MCF 10A (cell line): Measurements from ENCODE around the gene HDLBP. TPM values are rescaled to one million over a fixed set of nuclear protein-coding genes. Genes with fewer than 3 reads are reported as not detected.

ENCODE experiments used
- BruUV-seq: library from RNA; stranded (reverse); fragments of 400-500 nt; replicated peaks from 2 replicates; lab custom pipeline; 2021; lab: Mats Ljungman, UMichigan
- CTCF ChIA-PET: fragments of 300-600 bp; sonication (Branson Sonifier 250); formaldehyde crosslinking; extraction: SDS; loops from one replicate; lab custom pipeline; 2021; ENCODE audit warnings: antibody characterized with exemption, inconsistent platforms; lab: Yijun Ruan, JAX
- POLR2A ChIA-PET: fragments of 300-600, 350-650 bp; sonication (Branson Sonifier 250); formaldehyde crosslinking; extraction: SDS; loops from one replicate; lab custom pipeline; 2020; ENCODE audit warnings: antibody characterized with exemption, inconsistent platforms; lab: Yijun Ruan, JAX
- DNase-seq: peaks from one replicate; pipeline ENCODE4 v3.0.0-alpha.2; 2018; ENCODE audit not compliant: unreplicated experiment
- H3K27ac Mint-ChIP-seq: one replicate; pipeline ENCODE4 v1.8.0; 2022; ENCODE audit warnings: mild to moderate bottlenecking, low read depth, mixed read lengths; ENCODE audit not compliant: unreplicated experiment
- H3K27me3 Mint-ChIP-seq: one replicate; pipeline ENCODE4 v1.8.0; 2022; ENCODE audit warnings: mixed read lengths; ENCODE audit not compliant: insufficient read depth, unreplicated experiment
- H3K36me3 Mint-ChIP-seq: one replicate; pipeline ENCODE4 v1.8.0; 2022; ENCODE audit warnings: mild to moderate bottlenecking, moderate library complexity, mixed read lengths; ENCODE audit not compliant: insufficient read depth, unreplicated experiment
- H3K4me1 Mint-ChIP-seq: one replicate; pipeline ENCODE4 v1.8.0; 2022; ENCODE audit warnings: mixed read lengths; ENCODE audit not compliant: insufficient read depth, unreplicated experiment
- H3K4me3 Mint-ChIP-seq: one replicate; pipeline ENCODE4 v1.8.0; 2022; ENCODE audit warnings: mild to moderate bottlenecking, moderate library complexity, mixed read lengths; ENCODE audit not compliant: unreplicated experiment
- H3K9me3 Mint-ChIP-seq: one replicate; pipeline ENCODE4 v1.8.0; 2022; ENCODE audit warnings: mixed read lengths; ENCODE audit not compliant: unreplicated experiment
- CTCF ChIP-seq: fragments of 200-600 bp; IDR thresholded peaks from one replicate; pipeline ENCODE4 v1.8.0; 2022; ENCODE audit warnings: antibody characterized with exemption, mild to moderate bottlenecking; ENCODE audit not compliant: unreplicated experiment
- intact Hi-C: fragments of 100-400 bp; cut with micrococcal nuclease; formaldehyde crosslinking; loops from 2 replicates; pipeline ENCODE4 v1.14.1; 2022
- total RNA-seq: library from RNA; stranded (reverse); gene quantifications from 2 replicates; pipeline ENCODE4 v1.2.3, GENCODE V29; 2022

The HDLBP gene
- total RNA-seq, 1 experiment from 2014 or later: 670 TPM

- no peak for DNase-seq
- Mint-ChIP-seq H3K36me3 (peaks cover 11% of the 10 kb centered on the region), H3K9me3 (no peaks in the 10 kb centered on the region), H3K4me1 (peaks cover 28% of the 10 kb centered on the region), H3K27me3 (no peaks in the 10 kb centered on the region), H3K27ac (no peak overlapping the region), H3K4me3 (no peak overlapping the region)
- POLR2A ChIA-PET: no interaction called here
- TF ChIP-seq CTCF: no peak
- intact Hi-C loops: no loop called here
- BruUV-seq: no TSS peak
- CTCF ChIA-PET: no interaction called here
Measured at GRCh38 chr2:241285596-241285995, 29.9 kb downstream of the HDLBP start.

- Mint-ChIP-seq H3K27me3 (no peaks in the 10 kb centered on the region), H3K4me3 (no peak overlapping the region), H3K9me3 (no peaks in the 10 kb centered on the region), H3K4me1 (peaks cover 8% of the 10 kb centered on the region), H3K36me3 (peaks cover 21% of the 10 kb centered on the region), H3K27ac (no peak overlapping the region)
- no TSS peak for BruUV-seq
- no peak for DNase-seq
- POLR2A ChIA-PET: interaction anchor here (1.1 to 1.7 kb wide), 2 partner anchors 10 to 36 kb away, joined by 3 read pairs; no protein-coding TSS in a partner anchor
- CTCF ChIA-PET: interaction anchor here (0.5 to 0.9 kb wide), 2 partner anchors 85 to 717 kb away, joined by 3 read pairs; no protein-coding TSS in a partner anchor
- intact Hi-C loops: no loop called here
- no peak for TF ChIP-seq CTCF
Measured at GRCh38 chr2:241282555-241282954, 32.9 kb downstream of the HDLBP start.

- no peak for TF ChIP-seq CTCF
- ChIA-PET POLR2A (interaction anchor here (0.6 to 1.0 kb wide), 2 partner anchors 8 to 148 kb away, joined by 3 to 5 read pairs; no protein-coding TSS in a partner anchor), CTCF (interaction anchor here (1.1 to 1.4 kb wide), 4 partner anchors 11 to 22 kb away, joined by 3 to 5 read pairs (median 3); no protein-coding TSS in a partner anchor)
- intact Hi-C loops: no loop called here
- peaks cover 6% of the 10 kb centered on the region for H3K4me1 Mint-ChIP-seq
- H3K36me3 Mint-ChIP-seq: peaks cover 26% of the 10 kb centered on the region
- no peak overlapping the region for H3K27ac Mint-ChIP-seq
- DNase-seq: no peak
- H3K27me3 Mint-ChIP-seq: no peaks in the 10 kb centered on the region
- BruUV-seq: no TSS peak
- peaks cover 10% of the 10 kb centered on the region for H3K9me3 Mint-ChIP-seq
- no peak overlapping the region for H3K4me3 Mint-ChIP-seq
Measured at GRCh38 chr2:241280291-241280690, 35.2 kb downstream of the HDLBP start.

- Mint-ChIP-seq H3K4me3 (no peak overlapping the region), H3K4me1 (peaks cover 6% of the 10 kb centered on the region), H3K36me3 (peaks cover 30% of the 10 kb centered on the region), H3K9me3 (peaks cover 14% of the 10 kb centered on the region), H3K27ac (no peak overlapping the region), H3K27me3 (no peaks in the 10 kb centered on the region)
- TF ChIP-seq CTCF: no peak
- ChIA-PET CTCF (interaction anchor here (1.1 to 1.4 kb wide), 3 partner anchors 12 to 22 kb away, joined by 3 to 5 read pairs (median 3); no protein-coding TSS in a partner anchor), POLR2A (interaction anchor here (0.6 to 1.0 kb wide), 2 partner anchors 8 to 148 kb away, joined by 3 to 5 read pairs; no protein-coding TSS in a partner anchor)
- no peak for DNase-seq
- intact Hi-C loops: no loop called here
- no TSS peak for BruUV-seq
Measured at GRCh38 chr2:241279828-241280227, 35.6 kb downstream of the HDLBP start.
